OCI-M1 (cell line): ENCODE measurements around the gene ACSF2.
"Not testable (repeated sequence)": the region's sequence is repeated elsewhere in the genome, so short reads cannot be mapped to it uniquely, and the experiment has no call there.

Source experiments
- DNase-seq: peaks from one replicate; lab custom pipeline; 2025; lab: John Stamatoyannopoulos, UW

ACSF2 gene

DNA sequence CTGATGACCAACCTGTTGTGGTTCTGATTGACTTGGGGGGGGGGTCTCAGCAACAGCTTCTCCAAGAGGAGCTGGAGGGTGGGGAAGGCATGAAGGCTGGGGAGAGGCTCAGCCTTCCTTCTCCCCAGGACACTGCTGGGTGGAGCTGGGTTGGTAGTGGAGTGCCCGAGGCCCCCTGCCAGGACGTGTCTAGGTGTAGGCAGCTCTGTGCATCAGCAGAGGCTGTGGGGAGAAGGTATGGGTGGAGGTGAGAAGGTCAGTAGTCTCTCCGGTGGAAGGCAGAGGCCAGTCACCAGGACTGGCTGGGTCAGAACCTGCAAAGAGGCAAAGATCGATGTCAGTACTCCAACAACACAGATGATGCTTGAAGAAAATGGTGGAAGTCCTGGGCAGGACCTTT, 38.7 kb downstream of the ACSF2 start:
- DNase-seq: no peak

- no peak for DNase-seq
Measured at GRCh38 chr17:50465171-50465570, 39.2 kb downstream of the ACSF2 start.

DNA sequence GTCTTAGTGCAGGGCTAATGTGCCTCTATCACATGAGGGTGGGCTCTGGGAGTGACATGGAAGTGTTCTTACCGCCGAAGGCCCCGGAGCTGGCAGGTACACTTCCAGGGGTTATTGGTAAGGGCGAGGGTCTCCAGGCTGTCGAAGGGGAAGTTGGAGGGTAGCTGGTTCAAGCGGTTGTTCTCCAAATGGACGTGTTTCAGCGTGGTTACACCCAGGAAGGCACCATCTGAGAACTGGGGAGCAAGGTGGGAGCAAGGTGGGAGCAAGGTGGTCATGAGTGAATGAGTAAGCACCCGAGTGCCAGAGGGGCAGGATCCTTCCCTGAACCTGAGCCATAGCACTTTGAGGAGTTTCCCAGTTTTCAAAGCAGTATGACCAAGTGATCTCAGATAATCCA, 39.6 kb downstream of the ACSF2 start:
- no peak for DNase-seq

GRCh38 chr17:50466371-50467113, 40.5 kb downstream of the ACSF2 start:
- DNase-seq: no peak

- DNase-seq: no peak
Measured at GRCh38 chr17:50467114-50467854, 41.3 kb downstream of the ACSF2 start.

DNA sequence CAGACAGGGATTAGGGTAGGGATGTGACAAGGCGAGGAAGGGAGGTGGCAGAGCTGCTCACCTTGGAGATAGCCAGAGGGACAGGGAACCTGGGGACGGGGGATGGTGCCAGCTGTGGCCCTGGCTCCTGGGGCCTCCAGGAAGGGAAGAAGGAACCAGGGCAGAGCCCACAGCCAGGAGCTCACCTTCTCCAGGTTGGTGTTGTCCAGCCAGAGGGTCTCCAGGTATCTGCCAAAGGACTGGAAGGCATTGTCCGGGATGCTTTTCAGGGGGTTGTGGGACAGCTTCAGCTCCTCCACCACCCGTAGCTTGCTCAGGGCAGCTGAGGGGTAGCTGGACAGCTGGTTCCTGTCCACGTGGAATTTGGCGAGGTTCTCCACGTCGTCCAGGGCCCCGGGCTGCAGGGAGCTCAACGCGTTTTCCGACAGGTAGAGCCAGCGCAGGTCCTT, 41.9 kb downstream of the ACSF2 start:
- DNase-seq: no peak

- no peak for DNase-seq
Measured at GRCh38 chr17:50468304-50469207, 42.5 kb downstream of the ACSF2 start, which contains the start of gene CHAD. TSS of gene CHAD (minus strand) at chr17:50468880. CDS start at chr17:50468813, 67 bp downstream.

- DNase-seq: no peak
Measured at GRCh38 chr17:50469208-50469605, 43.2 kb downstream of the ACSF2 start.

DNA sequence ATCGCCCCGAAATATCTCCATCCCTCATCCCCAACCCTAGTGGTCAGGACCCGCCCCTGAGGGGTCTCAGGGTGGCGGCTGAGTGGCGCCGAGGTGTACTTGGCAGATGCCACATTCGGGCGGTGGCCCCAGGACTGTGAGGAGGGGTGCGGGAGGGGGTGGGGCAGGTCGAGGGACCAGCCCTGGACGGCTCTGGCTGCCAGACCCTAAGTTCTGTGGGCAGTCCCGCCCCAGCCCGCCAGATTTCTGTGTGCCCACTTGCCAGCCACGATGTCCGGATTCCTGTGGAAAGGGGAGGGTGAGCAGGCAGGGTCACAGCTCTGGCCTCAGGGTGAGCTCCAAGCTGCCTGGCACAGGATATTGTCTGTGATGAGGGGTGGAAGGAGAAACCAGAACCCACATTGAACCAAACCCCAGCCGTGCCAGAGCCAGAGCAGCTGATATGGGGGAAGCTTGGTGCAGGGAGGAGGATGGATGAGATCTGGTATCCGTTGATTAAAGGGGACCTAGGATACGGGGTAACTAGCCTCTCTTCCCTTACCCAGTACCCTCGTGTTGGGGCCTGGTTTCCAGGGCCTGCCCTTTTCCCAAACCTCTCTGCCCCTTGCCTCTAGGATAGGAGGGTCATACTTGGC, 43.8 kb downstream of the ACSF2 start:
- DNase-seq: no peak

DNA sequence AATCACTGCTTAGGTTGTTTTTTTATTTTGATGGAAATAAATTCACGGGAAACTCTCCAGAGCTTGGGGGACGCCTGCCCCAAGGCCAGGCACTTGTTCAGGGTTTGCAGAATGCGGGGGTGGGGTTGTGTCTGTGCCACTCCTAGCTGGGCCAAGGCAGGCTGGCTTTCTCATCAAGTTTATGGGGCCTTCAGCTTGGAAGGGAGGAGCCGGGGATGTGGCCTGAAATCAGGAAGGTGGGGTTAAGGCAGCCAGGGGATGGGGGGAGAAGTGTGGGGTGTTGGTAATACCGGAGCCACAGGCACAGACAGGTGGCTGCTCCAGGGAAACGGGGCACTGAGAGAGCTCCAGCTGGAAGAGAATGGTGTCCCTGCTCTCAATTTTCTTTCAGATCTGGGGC, 44.4 kb downstream of the ACSF2 start:
- no peak for DNase-seq

DNA sequence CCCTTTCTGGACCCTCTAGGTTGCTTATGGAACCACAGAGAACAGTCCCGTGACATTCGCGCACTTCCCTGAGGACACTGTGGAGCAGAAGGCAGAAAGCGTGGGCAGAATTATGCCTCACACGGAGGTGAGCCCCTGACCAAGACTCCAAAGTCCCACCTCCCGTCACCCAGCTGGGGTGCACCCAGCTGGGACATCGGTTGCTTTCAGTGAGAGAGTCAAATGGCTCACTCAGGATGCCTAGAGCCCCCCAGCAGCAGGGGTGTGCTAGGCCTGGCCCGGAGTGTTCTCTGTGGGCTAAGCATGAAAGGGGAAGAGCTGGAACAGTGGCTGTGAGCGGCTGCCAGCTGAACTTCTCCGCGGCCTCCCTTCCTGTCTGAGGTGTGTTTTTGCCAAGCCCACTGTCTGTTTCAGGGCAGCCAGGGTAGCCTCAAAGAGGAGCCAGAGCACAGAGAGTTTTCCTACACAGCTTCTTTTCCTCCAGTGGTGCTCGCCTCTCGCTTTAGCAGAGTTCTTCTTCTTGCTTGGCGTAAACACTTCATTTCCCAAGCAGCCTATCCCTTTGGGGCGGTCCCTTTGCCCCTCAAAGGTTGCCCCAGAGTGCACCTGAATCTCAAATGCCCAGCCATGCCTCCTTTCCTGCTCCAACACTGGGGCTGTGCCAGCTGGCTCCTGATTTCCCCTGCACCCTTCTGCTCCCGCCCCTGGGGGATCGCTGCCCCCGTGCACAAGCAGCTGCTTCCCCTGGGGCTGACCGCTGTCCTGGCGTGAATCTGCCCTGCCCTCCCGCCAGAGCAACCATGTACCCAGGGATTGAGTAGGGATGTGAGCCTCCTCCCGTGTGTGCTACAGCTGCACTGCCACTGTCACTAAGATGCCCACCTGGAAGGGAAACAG, 45.2 kb downstream of the ACSF2 start:
- no peak for DNase-seq

- no peak for DNase-seq
Measured at GRCh38 chr17:50472286-50472685, 46.3 kb downstream of the ACSF2 start.

- DNase-seq: not testable (repeated sequence)
Measured at GRCh38 chr17:50472761-50473161, 46.7 kb downstream of the ACSF2 start.

- no peak for DNase-seq
Measured at GRCh38 chr17:50473901-50474300, 47.9 kb downstream of the ACSF2 start.

- DNase-seq: no peak
Measured at GRCh38 chr17:50474523-50474922, 48.5 kb downstream of the ACSF2 start.

DNA sequence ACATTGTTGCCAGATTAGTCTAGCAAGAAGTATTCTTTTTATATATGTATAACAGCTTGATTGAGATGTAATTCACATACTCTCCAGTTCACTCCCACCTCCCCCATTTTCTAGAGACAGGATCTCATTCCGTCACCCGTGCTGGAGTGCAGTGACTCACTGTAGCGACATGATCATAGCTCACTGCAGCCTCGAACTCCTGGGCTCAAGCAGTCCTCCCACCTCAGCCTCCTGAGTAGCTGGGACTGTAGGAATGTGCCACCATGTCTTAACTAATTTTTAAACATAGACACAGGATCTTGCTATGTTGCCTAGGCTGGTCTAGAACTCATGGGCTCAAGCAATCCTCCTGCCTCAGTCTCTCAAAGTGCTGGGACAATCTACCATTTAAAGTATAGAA, 49.3 kb downstream of the ACSF2 start:
- DNase-seq: no peak

DNA sequence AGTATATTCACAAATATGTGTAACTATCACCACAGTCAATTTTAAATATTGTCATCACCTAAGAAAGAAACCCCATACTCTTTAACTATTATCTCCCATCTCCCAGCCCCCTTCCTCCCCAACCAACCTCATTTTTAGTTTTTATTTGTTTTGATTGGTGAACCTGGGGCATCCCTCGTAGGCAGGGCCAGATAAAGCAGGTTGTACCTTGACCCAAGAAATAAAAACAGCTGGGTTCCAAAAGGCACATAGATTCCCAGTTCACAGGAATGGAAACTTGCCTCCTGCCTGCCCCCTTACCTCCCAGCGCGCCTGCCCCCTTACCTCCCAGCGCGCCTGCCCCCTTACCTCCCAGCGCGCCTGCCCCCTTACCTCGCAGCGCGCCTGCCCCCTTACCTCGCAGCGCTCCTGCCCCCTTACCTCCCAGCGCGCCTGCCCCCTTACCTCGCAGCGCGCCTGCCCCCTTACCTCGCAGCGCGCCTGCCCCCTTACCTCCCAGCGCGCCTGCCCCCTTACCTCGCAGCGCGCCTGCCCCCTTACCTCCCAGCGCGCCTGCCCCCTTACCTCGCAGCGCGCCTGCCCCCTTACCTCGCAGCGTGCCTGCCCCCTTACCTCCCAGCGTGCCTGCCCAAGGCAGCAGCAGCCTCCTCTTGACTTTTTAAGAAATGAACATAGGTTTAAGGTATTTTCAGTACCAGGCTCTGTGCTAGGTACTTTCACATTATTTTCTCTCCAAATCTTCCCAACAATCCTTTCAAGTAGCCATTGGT, 49.9 kb downstream of the ACSF2 start:
- not testable (repeated sequence) for DNase-seq

GRCh38 chr17:50476545-50477315, 50.7 kb downstream of the ACSF2 start:
- no peak for DNase-seq

- DNase-seq: no peak
Measured at GRCh38 chr17:50477976-50478375, 52.0 kb downstream of the ACSF2 start.
